ENCODE measurements around the gene TNFSF10. TPM values are rescaled to one million over a fixed set of nuclear protein-coding genes. Genes with fewer than 3 reads are reported as not detected.

TNFSF10 gene
- total RNA-seq, 4 donors from 2014 or later: 26.9 to 163 (median 37.4) TPM

DNA sequence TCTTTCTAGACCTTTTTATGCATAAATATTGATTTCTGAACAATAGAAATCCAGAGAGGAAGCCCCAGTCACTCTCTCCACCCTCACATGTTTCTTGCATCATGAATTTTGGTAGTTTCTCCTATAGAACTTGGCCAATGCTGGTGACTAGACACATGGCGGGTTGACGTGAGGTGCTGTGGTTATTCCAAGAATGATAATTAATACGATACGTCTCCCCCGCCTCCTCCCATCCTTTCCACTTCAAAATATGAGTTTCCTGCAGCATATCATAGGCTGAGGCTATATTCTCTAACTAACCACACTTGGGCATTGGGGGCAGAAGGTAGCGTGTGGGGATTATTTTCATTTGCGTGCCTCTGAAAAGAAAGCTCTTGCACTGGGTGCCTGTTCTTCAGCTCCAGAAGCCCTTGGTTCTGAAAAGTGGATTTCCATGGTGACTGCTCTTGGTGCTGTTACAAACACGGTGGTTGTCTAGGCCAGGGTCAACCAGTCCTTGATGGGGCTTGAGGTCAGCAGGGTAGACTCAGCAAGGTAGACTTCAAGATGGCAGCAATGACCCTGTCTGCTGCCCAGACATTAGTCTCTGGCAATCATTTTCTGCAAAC is 5.3 kb downstream of the TNFSF10 start:
- no peak overlapping the region for H3K4me3 ChIP-seq
- H3K4me1 ChIP-seq: no peaks in the 10 kb centered on the region
- TF ChIP-seq, protein P1, sequence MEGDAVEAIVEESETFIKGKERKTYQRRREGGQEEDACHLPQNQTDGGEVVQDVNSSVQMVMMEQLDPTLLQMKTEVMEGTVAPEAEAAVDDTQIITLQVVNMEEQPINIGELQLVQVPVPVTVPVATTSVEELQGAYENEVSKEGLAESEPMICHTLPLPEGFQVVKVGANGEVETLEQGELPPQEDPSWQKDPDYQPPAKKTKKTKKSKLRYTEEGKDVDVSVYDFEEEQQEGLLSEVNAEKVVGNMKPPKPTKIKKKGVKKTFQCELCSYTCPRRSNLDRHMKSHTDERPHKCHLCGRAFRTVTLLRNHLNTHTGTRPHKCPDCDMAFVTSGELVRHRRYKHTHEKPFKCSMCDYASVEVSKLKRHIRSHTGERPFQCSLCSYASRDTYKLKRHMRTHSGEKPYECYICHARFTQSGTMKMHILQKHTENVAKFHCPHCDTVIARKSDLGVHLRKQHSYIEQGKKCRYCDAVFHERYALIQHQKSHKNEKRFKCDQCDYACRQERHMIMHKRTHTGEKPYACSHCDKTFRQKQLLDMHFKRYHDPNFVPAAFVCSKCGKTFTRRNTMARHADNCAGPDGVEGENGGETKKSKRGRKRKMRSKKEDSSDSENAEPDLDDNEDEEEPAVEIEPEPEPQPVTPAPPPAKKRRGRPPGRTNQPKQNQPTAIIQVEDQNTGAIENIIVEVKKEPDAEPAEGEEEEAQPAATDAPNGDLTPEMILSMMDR (IDR thresholded peaks at IDR 0.05): no peak
- TF ChIP-seq POLR2A (IDR thresholded peaks at IDR 0.05): no peak
- intact Hi-C loops (cut with DNase I; ENCODE audit: low total_unique reads): no loop called here
- no peak for DNase-seq
- no peaks in the 10 kb centered on the region for H3K27me3 ChIP-seq
- no peaks in the 10 kb centered on the region for H3K9me3 ChIP-seq
- H3K27ac ChIP-seq: peak overlapping the region in 1 of 2 donors; percentile 1
- H3K36me3 ChIP-seq: no peaks in the 10 kb centered on the region

DNA sequence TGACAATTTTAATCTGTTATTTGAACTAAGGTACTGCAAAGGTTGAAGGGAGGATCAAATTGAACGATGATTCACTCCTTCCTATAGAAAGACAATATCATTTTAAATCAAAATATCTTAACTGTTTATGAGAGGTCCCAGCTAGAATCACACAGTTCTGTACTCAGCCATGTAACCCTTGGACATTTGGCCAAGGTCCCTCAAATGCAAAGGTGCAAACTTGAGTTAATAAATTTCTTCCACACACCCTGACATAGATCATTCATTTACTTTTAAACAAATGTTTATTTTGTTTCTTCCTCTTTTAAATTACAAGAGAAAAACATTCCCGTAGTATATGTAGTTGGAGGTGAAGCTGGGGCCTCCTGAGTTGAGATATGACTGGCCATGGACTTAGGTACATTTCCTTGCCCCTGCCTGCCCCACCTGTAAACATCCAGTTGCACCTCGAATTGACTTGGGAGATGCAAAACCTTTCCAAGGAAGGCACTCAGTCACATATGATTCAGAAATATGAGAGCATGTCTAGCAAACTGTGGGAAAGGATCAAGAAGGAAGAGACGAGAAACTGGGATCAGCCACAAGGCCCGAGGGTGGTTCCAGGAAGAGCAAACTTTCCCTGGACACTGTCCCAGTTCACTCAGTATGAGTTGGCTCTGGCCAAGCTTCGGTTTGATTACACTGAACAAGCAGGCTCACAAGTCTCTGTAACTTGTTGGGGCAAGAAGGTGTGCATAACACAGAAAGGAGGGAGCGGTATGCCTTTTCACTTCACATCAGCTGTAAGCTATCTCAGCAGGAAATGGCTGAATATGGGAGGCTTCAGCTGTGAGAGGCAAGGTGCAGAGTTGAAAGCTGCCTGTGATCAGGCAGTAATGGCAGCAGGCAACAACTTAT is 6.7 kb downstream of the TNFSF10 start:
- Histone ChIP-seq H3K9me3 (no peaks in the 10 kb centered on the region), H3K4me3 (no peak overlapping the region), H3K27me3 (no peaks in the 10 kb centered on the region), H3K4me1 (no peaks in the 10 kb centered on the region), H3K27ac (peak overlapping the region; percentile 43 to 68), H3K36me3 (no peaks in the 10 kb centered on the region)
- intact Hi-C loops (cut with DNase I; ENCODE audit: low total_unique reads): no loop called here
- no peak for TF ChIP-seq POLR2A (IDR thresholded peaks at IDR 0.05)
- TF ChIP-seq, protein P1 (IDR thresholded peaks at IDR 0.05): no peak
- peak; percentile 42 to 55 for DNase-seq

DNA sequence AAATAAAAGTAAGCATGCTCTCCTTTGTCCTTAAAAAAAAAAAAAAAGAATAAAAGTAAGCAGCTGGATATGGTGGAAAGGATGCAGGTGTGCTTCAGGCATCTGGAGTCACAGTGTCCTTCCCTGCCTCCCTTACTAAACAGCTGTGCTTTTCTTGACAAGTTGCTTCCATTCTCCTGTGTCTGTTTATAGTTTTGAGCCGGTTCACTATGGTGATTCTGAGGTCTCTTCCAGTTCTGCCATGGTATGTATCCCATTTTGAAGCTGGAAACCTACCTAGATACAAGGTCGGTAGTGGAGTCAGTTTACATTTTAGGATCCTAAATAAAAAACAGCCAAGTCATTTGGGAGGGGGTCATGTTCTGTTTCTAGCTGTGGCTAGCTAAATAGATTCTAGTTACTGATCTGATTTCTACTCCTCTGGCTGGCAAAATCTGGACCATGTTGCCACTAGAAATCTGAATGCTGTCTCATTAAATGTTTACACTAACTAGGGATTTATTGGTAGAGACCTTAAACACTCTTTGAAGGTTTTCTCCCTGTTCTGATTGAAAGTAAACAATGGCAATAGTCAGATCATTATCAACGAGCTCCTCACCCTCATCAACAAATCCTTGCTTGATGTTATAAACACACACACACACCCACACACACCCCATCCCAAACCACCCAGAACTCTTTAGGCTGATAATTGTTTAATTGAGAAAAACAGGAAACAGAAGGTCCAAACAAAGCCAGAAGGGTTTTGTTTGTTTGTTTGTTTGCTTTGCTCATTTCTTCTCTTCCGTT is 7.9 kb downstream of the TNFSF10 start:
- peak overlapping the region in 1 of 2 donors; percentile 39 for H3K27ac ChIP-seq
- no peaks in the 10 kb centered on the region for H3K36me3 ChIP-seq
- no peak for DNase-seq
- H3K4me3 ChIP-seq: no peak overlapping the region
- H3K9me3 ChIP-seq: no peaks in the 10 kb centered on the region
- H3K4me1 ChIP-seq: no peaks in the 10 kb centered on the region
- no peaks in the 10 kb centered on the region for H3K27me3 ChIP-seq
- intact Hi-C loops (cut with DNase I; ENCODE audit: low total_unique reads): no loop called here
- TF ChIP-seq POLR2A (IDR thresholded peaks at IDR 0.05): no peak
- TF ChIP-seq, protein P1 (IDR thresholded peaks at IDR 0.05): no peak

DNA sequence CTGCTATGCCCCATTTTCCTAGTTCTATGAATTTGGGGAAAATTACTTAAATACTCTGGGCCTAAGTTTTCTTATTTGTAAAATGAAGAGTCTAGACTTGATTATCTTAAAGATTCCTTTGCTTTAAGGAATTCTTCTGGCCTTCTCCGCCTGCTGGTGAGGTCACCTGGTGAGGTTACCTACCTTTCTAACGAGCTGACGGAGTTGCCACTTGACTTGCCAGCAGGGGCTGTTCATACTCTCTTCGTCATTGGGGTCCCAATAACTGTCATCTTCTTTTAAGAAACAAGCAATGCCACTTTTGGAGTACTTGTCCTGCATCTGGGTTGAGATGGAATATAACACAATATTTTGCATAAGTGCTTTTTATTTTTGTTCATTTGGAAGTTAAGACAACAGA is 8.6 kb downstream of the TNFSF10 start:
- no peak for TF ChIP-seq POLR2A (IDR thresholded peaks at IDR 0.05)
- TF ChIP-seq, protein P1 (IDR thresholded peaks at IDR 0.05): no peak
- Histone ChIP-seq H3K27me3 (no peaks in the 10 kb centered on the region), H3K4me1 (no peaks in the 10 kb centered on the region), H3K9me3 (no peaks in the 10 kb centered on the region), H3K27ac (peak overlapping the region in 1 of 2 donors; percentile 39), H3K36me3 (no peaks in the 10 kb centered on the region), H3K4me3 (no peak overlapping the region)
- intact Hi-C loops (cut with DNase I; ENCODE audit: low total_unique reads): no loop called here
- DNase-seq: no peak
